Hepatocyte (in vitro differentiated cells): ENCODE results near the gene NEIL3. TPM values are rescaled to one million over a fixed set of nuclear protein-coding genes. Genes with fewer than 3 reads are reported as not detected.

Experiments
- DNase-seq: peaks from one replicate; pipeline ENCODE4 v3.0.0-alpha.2; 2016; ENCODE audit warnings: low spot score
- H2AFZ ChIP-seq: fragments of 200-600 bp; sonication (generic); 2 replicates; pipeline ENCODE4 v1.6.0; 2016; ENCODE audit warnings: antibody characterized with exemption, mild to moderate bottlenecking
- H3K27ac ChIP-seq: fragments of 200-600 bp; sonication (generic); 2 replicates; pipeline ENCODE4 v1.5.1; 2016; ENCODE audit warnings: mild to moderate bottlenecking
- H3K27me3 ChIP-seq: fragments of 200-600 bp; sonication (generic); 2 replicates; pipeline ENCODE4 v1.6.1; 2016
- H3K36me3 ChIP-seq: fragments of 200-600 bp; sonication (generic); replicated peaks from 2 replicates; pipeline ENCODE4 v1.5.1; 2016; ENCODE audit warnings: low read depth; ENCODE audit not compliant: insufficient read depth
- H3K4me1 ChIP-seq: fragments of 200-600 bp; sonication (generic); 2 replicates; pipeline ENCODE4 v1.5.1; 2016; ENCODE audit warnings: mild to moderate bottlenecking, moderate library complexity; ENCODE audit not compliant: insufficient read depth
- H3K4me2 ChIP-seq: fragments of 200-600 bp; sonication (generic); 2 replicates; pipeline ENCODE4 v1.6.0; 2016
- H3K4me3 ChIP-seq: fragments of 200-600 bp; sonication (generic); 2 replicates; pipeline ENCODE4 v1.5.1; 2016; ENCODE audit warnings: mild to moderate bottlenecking
- H3K79me2 ChIP-seq: fragments of 200-600 bp; sonication (generic); 2 replicates; pipeline ENCODE4 v1.6.0; 2017; ENCODE audit warnings: mild to moderate bottlenecking
- H3K9me2 ChIP-seq: fragments of 200-600 bp; sonication (generic); replicated peaks from 2 replicates; pipeline ENCODE4 v1.6.0; 2017; ENCODE audit warnings: mild to moderate bottlenecking; ENCODE audit not compliant: insufficient read depth
- H3K9me3 ChIP-seq: fragments of 200-600 bp; sonication (generic); 2 replicates; pipeline ENCODE4 v1.5.1; 2016; ENCODE audit warnings: low read depth, mild to moderate bottlenecking
- H4K20me1 ChIP-seq: fragments of 200-600 bp; sonication (generic); 2 replicates; pipeline ENCODE4 v1.6.0; 2016; ENCODE audit warnings: mild to moderate bottlenecking; ENCODE audit not compliant: insufficient read depth, poor library complexity, severe bottlenecking
- CTCF ChIP-seq: fragments of 200-600 bp; sonication (generic); IDR thresholded peaks from 2 replicates; pipeline ENCODE4 v1.5.1; 2016; ENCODE audit warnings: antibody characterized with exemption, mild to moderate bottlenecking; ENCODE audit not compliant: poor library complexity
- EZH2 ChIP-seq: fragments of 200-600 bp; sonication (generic); IDR thresholded peaks from 2 replicates; pipeline ENCODE4 v1.6.1; 2016; ENCODE audit warnings: antibody characterized with exemption, mild to moderate bottlenecking, borderline replicate concordance
- EZH2phosphoT487 ChIP-seq: fragments of 200-600 bp; sonication (generic); IDR thresholded peaks from one replicate; pipeline ENCODE4 v1.6.1; 2018; ENCODE audit warnings: antibody characterized with exemption, mild to moderate bottlenecking, low read depth, moderate library complexity; ENCODE audit not compliant: unreplicated experiment, severe bottlenecking
- WGBS: methylation state at CpG from one replicate; pipeline ENCODE4 v1.1.6; 2016; ENCODE audit warnings: low lambda C conversion rate; ENCODE audit errors: missing lambda C conversion rate; 5-methylcytosine and 5-hydroxymethylcytosine counted together
- polyA plus RNA-seq: library from polyadenylated mRNA; unstranded; fragments of >200 nt; fragmentation: Nextera tagmentation; extraction: Ambion mirVana; gene quantifications from 2 replicates; pipeline ENCODE4 v1.2.1, GENCODE V29; 2016
- total RNA-seq: library from RNA; depleted of rRNA; stranded (reverse); fragments of >200 nt; gene quantifications from 2 replicates; pipeline ENCODE4 v1.2.3, GENCODE V29; 2014

NEIL3 gene
- total and polyA plus RNA-seq, 2 experiments from 2014 or later = 0.87 to 2.0 TPM

- Histone ChIP-seq H3K27me3 (no peaks in the 10 kb centered on the region), H3K9me2 (no peaks in the 10 kb centered on the region), H3K4me2 (no peak overlapping the region), H2AFZ (peak overlapping the region; percentile 3), H3K36me3 (no peaks in the 10 kb centered on the region), H3K4me1 (no peaks in the 10 kb centered on the region), H3K4me3 (no peak overlapping the region), H3K27ac (no peak overlapping the region), H3K9me3 (peaks cover 4% of the 10 kb centered on the region), H3K79me2 (no peaks in the 10 kb centered on the region), H4K20me1 (no peaks in the 10 kb centered on the region)
- no peak for DNase-seq
- TF ChIP-seq EZH2 = no peak
- TF ChIP-seq EZH2phosphoT487 = no peak
- no peak for TF ChIP-seq CTCF
- 58% methylated on average over 5 of the region's 5 CpGs for WGBS
These were observed 16.3 kb upstream of the NEIL3 start for GRCh38 chr4:177293208-177294033.

GRCh38 chr4:177297785-177298391, 11.8 kb upstream of the NEIL3 start:
- no peak for TF ChIP-seq EZH2
- TF ChIP-seq CTCF = no peak
- no peak for TF ChIP-seq EZH2phosphoT487
- H2AFZ ChIP-seq = no peak overlapping the region
- no peaks in the 10 kb centered on the region for H3K36me3 ChIP-seq
- H3K79me2 ChIP-seq = no peaks in the 10 kb centered on the region
- H3K9me2 ChIP-seq = no peaks in the 10 kb centered on the region
- H3K27me3 ChIP-seq = no peaks in the 10 kb centered on the region
- no peaks in the 10 kb centered on the region for H3K4me1 ChIP-seq
- no peak for DNase-seq
- 98% methylated on average over 2 of the region's 2 CpGs for WGBS
- H4K20me1 ChIP-seq = no peaks in the 10 kb centered on the region
- H3K9me3 ChIP-seq = peaks cover 4% of the 10 kb centered on the region
- no peak overlapping the region for H3K4me2 ChIP-seq
- H3K27ac ChIP-seq = no peak overlapping the region
- no peak overlapping the region for H3K4me3 ChIP-seq

- Histone ChIP-seq H3K36me3 (no peaks in the 10 kb centered on the region), H3K79me2 (no peaks in the 10 kb centered on the region), H3K4me3 (no peak overlapping the region), H3K9me2 (no peaks in the 10 kb centered on the region), H3K9me3 (peaks cover 4% of the 10 kb centered on the region), H3K4me2 (no peak overlapping the region), H2AFZ (no peak overlapping the region), H3K4me1 (no peaks in the 10 kb centered on the region), H3K27ac (no peak overlapping the region), H3K27me3 (no peaks in the 10 kb centered on the region), H4K20me1 (no peaks in the 10 kb centered on the region)
- WGBS = 66% methylated on average over 4 of the region's 4 CpGs
- no peak for TF ChIP-seq EZH2
- TF ChIP-seq EZH2phosphoT487 = no peak
- TF ChIP-seq CTCF = no peak
- DNase-seq = no peak
These were observed 8.5 kb upstream of the NEIL3 start for GRCh38 chr4:177301126-177301639.
